Epidermal melanocyte (primary cell): ENCODE data around the gene ARL15.
A peak's percentile ranks its signal among the peaks of the same experiment; 100 is the strongest.

Source experiments
- DNase-seq: peaks from one replicate; pipeline ENCODE4 v3.0.0; 2011; ENCODE audit warnings: low spot score; ENCODE audit not compliant: insufficient read length

ARL15 gene

DNA sequence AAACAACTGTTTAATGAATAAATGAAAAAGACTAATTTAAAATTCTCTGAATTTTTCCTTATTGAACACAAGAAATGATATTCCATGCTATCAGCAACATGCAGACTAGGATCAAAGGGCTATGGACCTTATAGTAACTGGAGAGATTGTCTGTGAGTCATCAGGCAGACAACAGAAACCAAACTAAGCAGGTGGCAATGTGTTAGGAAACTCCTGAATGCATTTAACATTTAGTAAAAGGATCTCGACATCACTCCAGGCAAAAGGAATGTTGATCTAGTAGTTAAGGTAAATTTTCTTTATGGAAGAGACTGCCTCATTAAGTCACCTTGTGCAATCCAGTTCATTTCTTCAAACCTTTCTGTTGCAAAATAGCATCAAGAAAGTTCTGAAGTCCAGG, 58.4 kb downstream of the ARL15 start:
- no peak for DNase-seq

DNA sequence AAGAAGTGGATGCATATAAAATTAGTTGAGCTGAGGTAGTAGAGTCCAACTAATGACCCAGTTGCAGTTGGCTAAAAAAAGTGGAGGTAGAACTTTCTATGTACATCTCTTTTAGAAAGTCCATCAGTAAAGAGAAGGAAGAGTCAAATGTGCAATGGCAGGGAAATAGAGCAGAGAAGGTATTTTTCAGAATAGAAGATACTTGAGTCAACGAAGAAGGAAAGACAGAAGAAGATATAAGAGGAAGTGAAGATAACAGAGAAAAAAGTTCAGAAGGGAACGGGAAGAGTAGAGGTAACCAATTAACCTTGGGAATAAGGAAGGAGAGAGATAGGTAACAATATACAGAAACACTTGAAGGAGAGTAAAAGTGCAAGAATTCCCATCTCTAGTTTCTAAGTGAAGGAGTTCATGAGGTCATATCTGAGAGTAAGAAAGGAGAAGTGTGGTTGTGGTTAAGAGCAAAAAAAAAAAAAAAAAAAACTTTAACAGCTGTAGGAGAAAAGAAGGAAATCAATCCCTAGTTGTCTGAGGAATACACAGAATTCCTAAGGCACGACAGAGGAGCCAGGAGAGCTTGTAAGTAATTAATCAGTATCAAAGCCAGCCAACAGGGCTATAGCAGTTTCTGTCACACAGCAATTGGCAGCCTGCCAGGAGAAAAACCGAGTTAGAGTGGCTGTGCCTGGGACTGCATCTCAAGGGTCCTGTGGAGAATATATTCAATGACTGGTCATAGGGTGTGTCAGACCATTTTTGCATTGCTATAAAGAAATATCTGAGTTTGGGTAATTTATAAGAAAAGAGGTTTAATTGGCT, 61.0 kb downstream of the ARL15 start:
- DNase-seq, result no peak

DNA sequence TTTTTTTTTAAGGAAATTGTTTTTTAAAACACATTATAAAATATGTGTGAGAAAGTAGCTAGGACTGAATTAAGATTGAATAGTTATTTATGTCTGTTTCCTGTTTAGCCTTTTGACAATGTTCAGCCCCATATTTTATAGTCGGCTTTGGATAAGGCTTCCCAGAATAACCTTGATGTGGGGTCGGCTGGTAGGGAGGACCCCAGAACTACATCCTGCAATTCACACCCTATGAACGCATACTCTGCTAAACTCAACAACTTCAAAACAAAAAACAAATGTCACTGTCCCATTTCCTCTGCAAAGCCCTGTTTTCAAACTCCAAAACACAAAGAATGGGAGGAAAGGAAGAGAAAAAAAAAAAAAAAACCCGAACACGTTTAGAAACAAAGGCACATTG, 63.1 kb downstream of the ARL15 start:
- no peak for DNase-seq

DNA sequence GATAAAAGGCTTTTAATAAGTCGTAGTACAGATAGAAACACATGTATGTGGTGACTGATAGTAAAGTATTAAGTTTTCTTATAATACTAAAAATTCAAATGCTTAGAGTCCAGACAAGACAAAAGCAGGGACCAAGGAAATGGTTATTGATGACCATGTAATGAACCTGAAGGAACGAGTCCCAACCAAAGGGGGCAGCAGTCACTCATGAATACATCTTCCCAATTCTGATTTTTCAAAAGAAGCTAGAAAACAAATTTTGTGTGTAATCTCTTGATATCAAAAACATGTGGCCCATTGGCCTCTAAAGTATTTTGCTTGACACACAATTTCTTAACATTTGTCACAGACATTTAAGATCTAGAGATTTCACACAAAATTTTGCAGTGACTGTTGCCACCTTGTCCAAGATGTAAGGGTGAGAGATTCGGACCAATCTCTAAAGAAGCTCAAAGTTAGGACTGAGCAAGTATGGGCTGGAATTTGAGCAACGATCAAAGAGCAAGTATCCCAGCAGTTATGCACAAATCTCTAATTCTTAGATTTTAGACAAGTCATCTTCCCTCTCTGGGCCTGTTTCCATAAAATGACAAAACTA, 66.8 kb downstream of the ARL15 start:
- peak; percentile 41 for DNase-seq

DNA sequence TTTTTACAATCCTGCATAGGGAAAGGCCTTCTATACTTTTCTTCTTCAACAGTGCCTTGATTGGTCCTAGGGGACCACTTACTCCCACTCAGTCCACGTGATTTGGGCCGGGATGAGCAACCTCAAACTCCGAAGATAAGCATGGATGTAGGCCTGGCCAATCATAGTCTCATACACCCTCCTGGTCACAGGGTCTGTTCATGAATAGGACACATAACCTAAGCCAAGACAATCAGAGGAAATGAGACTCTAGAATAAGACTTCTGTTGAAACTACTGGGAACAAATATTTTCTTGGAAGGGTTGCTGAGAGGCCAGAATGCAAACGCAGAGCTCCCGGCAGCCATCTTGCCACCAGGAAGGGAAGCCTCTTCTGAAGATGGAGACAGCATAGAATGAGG, 68.1 kb downstream of the ARL15 start:
- DNase-seq, result no peak

DNA sequence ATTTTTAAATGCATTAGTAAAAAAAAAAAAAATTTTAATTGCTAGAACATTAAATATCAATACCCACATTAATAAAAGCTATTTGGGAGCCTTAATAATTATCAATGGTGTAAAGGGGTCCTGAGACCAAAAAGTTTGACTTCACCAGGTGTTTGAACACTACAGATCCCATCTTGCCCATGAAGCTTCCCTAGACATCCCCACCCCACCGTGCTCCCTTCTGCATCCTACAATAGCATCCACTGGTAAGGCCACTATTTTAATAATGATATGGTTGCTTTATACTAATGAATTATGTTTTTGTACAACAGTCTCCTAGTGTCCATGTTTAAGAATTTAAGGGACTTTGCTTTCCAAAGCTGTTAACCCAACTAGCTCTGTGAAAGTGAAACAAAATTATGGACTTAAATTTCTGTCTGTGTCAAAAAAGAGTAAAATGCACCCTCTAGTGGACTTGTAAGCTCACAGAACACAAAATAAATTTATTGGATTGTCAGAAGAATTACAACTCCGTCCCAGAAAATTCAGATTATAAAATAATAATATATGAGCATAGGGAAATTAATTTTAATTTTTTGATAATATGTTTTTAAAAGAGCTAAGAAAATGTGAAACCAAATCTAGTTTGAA, 76.0 kb downstream of the ARL15 start:
- peak; percentile 49 for DNase-seq

DNA sequence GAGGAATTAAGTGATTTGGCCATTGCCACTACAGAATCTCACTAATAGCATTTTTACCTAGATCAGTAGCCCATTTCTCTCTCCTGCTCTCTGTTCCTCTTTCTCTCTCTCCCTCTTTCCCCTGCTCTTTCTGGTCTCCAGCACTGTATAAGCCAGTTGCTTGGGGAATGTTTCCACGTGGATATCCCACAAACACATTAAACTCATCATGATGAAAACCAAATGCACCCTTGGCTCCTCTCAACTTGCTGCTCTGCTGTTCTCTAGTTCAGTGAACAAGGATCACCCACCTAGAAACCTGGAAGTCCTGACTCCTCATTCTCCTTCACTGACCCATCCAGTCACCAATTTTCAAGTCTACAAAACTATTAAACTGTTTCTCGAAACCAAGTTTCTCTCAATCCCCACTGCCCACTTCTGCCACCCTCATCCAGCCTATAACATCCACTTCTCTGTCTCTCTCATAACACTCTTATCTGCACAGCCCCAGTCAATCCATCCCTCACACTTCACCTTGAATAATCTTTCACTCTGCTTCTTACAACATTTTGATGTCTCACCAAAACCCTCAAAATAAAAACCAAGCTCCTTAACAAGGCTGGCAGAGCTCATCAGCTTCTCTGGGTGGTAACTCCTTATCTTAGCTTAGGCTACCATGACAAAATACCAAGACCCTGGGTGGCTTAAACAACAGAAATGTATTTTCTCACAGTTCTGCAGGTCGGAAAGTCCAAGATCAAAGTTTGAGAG, 79.3 kb downstream of the ARL15 start:
- no peak for DNase-seq

DNA sequence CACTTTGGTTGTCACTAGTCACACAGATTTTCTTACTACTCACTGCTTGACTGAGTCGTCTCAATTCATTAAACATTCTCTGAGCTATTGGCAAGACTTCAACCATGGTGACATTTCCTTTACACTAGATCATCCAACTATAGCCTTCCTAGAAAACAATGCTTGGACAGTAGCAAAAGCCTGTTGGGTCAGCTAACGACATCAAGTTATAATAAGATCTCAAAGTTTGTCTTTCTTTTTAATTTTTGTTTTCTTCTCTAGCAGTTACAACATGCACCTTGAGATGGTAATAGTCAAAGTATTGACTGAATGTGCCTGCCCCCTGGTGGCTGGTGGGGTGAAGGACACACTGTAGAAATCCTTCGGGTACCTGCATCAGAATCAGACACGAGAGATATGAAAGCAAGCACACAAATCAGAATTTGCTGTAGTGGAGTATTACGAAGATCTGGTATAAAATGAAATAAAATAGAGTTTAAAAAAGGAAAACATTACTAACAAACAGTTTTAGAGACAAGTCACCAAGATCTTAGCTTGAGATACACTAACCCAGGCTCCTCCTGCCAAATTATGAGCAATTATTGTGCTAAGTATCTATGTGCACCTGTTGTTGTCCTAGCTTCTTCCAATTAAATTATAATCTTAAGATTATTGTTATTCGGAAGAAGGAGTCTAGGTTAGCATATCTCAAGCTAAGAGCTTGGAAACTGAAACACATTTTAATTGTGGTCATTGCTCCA, 81.2 kb downstream of the ARL15 start:
- peak; percentile 44 for DNase-seq

DNA sequence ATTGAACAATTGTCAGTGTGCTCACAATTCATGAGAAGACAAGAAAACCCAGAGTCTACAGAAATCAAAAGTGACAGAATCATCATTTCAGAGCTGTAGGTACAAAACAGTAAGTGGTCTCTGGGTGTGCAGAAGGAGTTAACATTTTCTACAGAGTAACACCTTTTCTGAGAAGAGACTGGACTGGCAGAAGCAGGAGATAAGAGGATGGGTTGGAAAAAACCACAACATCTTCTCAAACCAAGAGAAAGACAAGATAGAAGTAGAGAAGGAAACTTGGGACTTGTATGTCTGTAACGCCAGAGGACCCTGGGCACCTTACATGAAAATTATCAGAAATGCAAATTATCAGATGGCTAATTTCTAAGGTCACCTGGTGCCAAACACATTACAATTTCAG, 82.6 kb downstream of the ARL15 start:
- DNase-seq, result no peak

DNA sequence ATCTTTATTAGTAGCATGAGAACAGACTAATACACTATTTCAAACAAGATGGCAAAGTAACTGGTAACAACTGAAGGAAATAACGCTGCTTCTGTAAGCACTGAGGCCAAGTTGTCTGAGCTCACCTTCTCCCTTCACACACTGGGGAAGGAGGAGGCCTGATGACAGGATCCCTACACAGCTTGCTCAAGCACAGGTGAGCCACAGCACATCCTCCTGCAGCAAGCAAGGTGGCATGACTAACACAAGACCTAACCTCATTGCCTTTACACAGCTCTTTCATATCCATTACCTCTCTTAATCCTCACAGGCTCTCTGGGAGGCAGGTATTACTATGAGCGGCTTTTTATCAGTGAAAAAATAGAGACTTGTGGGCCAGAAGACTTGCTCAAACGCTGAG, 83.3 kb downstream of the ARL15 start:
- DNase-seq, result no peak

DNA sequence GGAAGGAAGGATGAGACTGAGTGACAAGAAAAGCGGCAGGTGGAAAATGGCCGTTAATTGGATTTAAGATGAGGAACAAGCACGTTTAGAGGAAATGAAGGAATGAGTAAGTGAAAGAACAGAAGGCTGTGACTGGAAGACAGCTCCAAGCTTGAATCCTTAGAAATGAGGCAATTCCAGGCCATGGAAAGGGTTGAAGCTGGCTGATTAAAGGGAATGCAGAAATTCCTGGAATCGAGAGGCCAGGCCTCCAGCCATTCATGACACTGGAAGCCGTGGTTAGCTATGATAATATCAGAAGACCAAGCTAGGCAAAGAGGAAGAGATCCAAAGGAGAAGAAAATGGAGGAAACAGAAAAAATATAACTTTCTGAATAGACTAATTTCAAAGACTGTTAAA, 84.2 kb downstream of the ARL15 start:
- no peak for DNase-seq

DNA sequence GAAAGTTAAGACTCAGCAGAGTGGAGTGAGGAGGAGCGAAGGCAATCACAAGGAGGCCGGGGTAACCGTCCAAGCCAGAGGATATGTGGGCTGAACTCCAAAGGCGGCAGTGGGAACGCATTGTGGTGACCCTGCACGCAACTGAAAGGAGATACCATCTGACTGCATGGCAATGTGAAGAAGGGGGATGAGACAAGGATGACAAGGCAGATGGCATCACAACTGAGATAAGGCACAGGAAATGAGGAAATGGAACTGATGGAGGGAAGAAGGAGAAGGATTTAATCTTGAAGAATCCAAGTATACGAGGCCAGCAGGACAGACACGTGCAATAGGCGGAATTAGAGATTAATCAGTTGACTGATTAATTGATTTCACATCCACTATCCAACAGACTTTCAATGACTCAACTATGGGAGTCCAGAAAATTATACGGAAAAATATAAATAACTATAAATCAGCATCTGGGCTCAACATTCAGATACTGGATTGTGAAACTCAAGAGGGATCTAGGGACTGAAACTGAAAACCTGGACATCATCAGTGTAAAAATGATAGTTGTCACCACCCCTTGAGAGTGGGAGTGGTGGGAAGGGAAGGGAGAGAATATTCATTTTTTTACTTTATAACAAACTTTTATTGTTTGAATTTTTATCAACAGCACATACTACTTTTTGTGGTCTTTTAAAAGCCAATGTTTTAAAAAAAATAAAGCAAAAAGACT, 86.1 kb downstream of the ARL15 start:
- DNase-seq, result no peak

DNA sequence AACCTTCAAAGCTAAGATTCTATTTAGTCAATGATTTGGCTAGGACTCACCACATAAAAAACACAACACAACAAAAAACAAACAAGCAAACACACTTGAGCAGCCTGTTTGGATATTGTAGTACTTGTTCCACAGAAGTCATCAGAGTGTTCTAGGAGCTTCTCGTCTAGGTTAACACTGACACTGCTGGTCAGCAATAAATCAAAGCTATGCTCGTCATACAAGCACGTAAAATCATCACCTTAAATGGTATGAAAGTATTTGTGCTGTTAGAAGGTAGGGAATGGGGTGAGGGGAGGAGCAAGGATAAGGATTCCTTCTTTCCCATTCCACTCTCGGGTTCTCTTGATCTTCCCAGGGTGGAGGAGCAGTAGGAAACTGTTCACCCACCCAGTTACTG, 88.0 kb downstream of the ARL15 start:
- DNase-seq, result no peak

DNA sequence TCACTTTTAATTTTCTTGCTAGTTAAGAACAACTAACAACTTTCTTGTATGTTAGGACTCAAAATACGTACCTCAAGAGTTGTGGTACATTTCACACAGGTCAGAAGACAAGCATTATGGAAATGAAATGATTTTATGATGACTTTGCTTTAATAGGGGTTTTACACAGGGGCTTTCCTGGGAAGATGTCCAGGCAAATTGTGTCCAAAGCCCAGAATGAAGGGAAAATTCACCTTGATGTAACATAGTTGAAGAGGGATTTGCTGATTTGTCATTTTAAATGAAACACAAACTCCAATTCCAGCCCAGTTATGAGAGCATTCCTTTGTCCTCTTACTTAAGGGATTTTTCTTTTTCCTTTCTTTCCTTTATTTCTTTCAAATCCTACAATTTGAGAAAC, 89.2 kb downstream of the ARL15 start:
- no peak for DNase-seq

DNA sequence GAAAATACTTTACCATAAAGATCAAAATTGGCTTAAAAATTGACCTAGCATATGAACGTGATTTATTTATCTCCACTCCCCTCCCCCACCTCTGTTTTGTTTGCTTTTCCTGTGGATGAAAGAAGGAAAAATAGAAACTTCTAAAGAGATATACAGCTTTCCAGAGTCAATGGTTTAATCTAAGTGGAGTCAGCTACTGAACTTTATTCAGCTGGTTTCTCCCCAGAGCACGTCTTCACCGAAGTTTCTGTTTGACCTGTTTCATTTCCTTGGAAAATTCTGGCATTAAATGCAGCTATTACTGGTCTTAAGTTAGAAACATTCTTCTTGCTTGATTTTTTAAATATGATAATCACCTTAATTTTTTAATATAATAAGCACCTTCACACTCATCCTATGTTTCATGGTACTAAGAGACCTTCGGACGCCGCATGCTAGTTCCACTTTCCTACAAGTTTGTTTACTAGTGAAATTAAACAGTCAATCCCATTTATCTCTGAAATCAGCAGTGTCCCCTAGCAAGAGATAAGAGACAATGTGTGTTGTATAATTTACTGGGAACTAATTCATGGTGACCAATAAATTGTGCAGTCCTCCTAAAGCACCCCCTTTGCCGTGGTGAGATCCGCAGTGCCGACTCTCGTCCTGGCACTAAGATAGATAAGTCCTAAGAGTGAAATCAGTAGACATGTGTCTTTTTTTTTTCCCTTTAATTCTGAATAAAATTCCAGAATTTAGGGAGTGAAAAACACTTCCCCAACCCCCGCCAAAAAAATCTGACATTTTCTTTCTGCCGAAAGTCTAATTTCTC, 89.9 kb downstream of the ARL15 start:
- DNase-seq, result no peak

DNA sequence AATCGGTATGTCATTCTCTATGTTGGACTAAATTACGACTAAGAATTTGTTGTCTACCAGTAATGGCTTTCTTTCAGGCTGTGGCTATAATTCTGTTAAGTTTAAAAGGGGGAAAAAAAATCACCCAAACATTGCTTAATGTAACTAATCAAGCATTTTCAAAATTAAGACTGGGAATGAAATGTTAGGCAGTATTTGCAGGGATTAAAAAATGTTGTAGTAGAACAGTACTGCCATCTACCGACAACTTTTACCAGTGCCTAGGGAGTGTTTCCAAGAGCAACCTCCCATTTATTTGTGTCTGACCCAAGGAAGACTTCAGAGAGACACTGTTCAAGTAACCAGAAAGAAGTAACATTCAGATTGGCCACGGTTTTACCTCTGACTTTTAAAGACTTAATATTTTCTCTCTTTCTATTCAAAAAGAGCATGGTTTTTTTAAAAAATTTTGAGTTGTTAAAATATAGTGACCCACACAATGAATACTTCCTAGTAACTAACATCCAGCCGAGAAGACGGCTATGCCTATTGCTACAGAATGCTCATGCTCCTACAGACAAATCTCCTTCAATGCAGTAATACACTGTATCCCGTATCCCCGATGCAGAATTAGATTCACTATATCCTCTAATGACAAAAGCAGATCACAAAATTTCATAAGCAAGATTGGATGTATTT, 92.4 kb downstream of the ARL15 start:
- DNase-seq, result peak; percentile 33

DNA sequence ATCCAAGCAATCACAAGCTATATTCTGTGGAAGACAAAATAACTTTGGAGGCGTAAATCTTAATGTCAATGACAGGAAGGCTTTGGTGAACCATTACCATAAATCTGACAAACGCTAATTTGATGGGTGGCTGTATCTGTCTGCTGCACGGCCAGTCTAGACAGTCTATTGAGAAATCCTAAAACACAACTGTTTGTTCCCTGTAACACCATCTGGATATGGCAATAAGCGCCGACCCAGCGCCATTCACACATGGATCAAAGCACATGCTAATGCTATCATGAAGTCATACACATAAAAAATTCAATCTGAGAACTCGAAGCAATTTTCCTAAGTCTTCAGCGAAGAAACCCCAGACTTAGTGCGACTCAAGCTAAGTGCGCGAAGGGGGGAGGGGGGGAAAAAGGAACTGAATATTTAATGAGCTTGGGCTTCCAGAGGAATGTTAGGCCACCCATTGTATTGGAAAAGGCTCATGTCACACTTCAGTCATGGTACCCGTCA, 95.1 kb downstream of the ARL15 start:
- DNase-seq, result no peak

DNA sequence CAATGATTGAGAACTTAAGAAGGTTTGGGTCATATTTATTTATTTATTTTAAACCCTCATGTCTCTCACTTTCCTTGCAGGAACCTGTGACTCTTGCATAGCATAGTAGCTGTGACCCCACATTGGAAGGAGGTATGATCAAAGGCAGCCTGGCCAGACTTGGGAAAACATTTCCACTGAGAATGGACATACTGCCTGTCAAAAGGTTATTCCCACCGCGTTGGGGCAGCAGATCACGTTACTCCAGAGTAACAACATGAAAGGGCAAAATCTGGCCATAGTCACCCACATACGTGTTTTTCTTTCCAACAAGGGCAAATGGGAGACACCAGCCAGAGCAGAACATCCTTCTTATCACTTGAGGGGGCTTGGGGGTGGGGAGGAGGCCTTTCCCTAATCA, 95.7 kb downstream of the ARL15 start:
- DNase-seq, result no peak

DNA sequence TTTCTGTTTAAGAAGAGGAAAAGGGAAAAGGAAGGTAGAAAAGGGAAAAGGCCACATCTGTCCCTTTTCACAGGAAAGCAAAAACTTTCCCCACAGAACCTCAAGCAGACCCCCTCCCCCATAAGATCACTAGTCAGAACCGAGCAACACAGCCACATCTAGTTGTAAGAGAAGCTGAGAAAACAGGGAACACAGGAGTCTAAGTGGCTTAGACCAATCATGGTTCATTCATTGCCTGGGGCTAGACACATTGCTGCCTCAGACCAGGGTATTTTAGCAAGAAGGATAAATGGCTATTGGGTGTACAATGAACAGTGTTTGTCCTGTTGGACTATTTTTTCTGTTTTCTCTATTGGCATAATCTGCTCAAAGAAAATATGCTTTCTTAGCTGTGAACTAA, 98.0 kb downstream of the ARL15 start:
- no peak for DNase-seq
